Fibroblast of peridontal ligament (primary cell): ENCODE data around the gene BLOC1S5.
A peak's percentile ranks its signal among the peaks of the same experiment; 100 is the strongest.
"Not testable (repeated sequence)": the region's sequence is repeated elsewhere in the genome, so short reads cannot be mapped to it uniquely, and the experiment has no call there.

Source experiments
- DNase-seq: peaks from one replicate; pipeline ENCODE4 v3.0.0-alpha.2; 2010; ENCODE audit errors: extremely low read depth

BLOC1S5 gene

DNA sequence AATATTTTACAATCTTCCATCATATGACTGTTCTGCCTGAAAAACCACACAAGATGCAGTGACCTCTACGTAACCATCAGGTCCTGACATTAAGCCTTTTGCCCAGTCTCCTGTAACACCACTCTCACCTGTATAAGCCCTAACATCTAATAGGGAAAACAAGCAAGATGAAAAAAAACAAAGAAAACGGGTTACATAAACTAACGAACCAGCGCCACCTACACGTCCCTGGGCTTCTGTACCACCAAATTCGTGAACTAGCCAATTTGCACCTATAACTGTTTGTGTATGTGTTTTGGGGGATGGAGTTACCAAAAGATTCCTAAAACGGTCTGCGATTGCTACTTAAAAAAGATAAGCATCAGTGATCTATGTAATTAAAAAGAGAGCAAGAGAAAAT, 70.2 kb downstream of the BLOC1S5 start:
- no peak for DNase-seq

DNA sequence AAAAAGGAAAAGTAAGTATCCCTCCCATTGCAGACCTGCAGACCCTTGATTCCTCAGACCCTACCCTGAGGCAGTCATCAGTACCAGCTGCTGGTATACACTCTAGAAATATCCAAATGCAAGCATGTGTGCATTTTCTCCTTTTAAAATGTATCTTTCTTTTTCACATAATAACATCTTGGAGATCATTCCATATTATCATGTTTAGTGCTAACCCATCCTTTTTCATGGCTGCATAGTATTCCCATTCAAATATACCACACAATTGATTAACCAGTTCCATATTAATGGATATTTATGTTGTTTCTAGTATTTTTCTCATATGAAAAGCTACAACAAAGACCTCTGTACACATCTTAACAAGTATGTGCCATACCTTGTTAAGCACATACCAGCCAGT, 70.8 kb downstream of the BLOC1S5 start:
- DNase-seq, result no peak

DNA sequence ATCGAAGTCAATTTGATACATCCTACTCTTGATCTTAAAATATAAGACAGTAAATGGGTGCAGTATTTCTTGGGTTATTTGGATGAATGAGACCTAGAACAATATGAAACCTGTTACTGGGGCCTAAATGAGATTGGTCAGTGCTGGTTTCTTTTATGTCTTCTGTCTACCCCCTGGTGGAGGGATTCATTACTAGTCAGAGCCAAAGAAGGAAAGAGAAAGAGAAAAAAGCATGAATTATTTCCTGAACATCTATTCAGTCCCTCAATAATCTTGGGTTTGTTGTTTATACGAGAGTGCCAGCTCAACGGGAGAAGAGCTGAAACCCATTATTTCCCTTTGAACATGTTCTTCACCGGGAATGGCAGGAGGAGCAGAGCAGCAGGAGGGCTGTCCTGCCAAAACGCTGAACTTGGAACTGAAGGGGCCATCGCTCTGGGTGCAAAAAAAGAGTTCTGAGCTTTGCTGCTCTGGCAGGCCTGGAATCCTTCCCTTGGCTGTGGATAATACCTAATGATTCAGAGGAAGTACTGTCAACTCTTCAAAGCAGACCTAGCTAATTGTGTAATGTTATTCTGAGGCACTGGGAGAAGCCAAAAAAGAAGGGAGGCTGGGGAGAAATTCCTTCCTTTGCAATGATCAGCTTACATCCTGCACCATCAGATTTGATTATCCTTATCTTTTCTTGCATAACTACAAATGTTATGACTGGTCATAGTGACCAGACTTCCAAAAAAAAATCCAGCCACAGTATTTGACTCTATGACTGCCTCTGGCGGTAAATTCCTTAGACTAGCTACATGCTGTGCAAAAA, 72.0 kb downstream of the BLOC1S5 start:
- peak; percentile 69 for DNase-seq

DNA sequence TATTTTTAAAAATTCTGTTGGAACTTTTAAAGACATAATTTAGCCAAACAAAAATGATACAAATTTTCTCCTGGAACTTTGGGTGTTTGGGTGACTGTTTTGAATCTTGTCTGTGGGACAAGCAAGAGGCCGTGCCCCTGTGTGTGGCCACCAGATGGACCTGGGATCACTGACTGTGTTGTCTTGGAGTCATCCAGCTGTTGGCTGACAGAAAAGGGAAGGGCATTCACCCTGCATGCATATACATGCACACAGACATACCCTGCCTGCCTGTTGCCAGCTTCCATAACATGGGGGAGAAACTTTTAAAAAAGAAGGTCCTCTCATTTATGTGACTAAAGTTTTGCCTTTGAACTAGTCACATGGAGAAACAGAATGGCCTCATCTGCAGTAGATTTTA, 72.7 kb downstream of the BLOC1S5 start:
- no peak for DNase-seq

DNA sequence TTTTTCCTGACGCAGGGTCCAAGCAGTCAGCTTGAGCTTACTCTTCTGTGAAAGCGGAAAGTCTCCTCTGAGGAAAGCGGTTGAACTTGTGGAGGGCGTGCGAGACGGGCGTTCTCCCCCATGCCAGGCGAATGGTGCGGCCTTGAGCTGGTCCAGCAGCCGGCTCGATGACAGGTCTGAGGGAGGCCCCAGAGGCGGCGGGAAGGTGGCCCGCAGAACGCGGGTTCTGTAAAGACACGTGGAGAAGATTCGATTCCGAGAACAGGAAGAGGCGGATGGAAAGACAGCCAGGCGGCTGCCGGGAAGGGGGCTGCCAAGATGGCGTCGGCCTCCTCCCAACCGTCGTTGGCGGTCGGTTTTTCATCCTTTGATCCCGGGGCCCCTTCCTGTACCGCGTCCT, 78.0 kb downstream of the BLOC1S5 start:
- no peak for DNase-seq

DNA sequence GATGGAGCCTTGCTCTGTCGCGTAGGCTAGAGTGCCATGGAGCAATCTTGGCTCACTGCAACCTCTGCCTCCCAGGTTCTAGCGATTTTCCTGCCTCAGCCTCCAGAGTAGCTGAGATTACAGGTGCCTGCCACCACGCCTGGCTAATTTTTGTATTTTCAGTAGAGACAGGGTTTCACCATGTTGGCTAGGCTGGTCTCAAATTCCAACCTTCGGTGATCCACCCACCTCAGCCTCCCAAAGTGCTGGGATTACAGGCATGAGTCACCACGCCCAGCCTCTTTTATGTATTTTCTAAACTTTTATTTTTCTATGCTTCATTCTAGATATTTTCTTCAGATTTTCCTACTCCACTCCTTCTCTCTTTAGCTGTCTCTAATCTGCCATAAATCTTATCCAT, 80.2 kb downstream of the BLOC1S5 start:
- not testable (repeated sequence) for DNase-seq

DNA sequence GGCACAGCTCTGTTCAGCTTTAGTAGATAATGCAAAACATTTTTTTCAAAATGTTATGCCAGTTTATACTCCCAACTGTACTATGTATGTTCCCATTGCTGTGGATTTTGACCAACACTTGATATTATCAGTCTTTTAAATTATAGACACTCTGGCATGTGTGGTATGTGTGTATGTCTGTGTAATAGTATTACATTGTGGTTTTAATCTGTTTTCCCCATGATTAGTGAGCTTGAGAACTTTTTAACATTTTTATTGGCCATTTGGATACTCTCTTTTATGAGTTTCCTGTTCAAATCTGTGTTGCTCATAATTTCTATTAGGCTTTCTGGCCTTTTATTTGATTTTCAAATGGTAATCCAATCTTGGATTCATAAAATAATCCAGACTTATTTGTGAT, 84.4 kb downstream of the BLOC1S5 start:
- DNase-seq, result no peak

DNA sequence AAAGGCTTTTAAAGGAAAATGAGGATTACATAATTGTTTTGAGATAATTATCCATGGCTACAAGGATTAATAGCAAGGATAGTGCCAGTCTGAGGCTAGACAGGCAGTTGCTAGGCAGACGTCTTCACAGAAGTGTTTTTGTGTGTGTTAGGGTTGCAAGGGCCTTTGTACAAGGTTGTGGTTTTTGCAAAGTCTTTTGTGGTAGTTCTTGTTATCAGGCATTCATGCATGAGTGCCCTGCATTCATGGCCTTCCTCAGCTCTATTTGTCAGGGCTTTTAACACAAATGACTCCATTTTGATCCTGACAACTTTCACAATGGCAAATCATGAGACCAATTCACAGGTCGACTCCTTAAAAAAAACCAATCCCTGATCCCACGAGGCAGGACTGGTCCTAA, 85.5 kb downstream of the BLOC1S5 start:
- DNase-seq, result no peak

DNA sequence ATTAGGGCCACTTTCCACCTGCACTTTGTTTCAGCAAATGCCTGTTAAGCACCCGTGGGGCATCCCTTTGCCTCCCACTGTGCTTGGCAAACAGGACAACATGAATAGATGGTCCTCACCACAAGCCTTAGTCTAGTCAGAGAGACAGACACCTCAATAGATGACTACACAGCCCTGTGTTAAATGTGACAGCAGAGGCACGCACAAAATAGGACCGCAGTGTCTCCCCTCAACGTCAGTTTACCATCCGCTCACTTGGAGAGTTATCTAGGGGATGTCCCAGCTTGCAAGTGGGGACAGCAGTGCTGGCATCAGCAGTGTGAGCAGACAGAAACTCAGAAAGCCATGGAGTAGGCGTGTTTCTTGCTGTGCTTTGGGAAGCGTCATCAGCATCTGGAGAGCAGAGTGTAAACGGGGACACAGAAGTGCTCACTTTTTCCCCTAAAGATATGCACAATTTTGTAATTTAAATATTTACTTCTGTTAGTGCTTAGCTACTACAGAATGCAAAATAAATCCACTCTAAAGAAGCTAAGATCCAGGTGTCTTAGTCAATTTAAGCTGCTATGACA, 87.6 kb downstream of the BLOC1S5 start:
- DNase-seq, result no peak

DNA sequence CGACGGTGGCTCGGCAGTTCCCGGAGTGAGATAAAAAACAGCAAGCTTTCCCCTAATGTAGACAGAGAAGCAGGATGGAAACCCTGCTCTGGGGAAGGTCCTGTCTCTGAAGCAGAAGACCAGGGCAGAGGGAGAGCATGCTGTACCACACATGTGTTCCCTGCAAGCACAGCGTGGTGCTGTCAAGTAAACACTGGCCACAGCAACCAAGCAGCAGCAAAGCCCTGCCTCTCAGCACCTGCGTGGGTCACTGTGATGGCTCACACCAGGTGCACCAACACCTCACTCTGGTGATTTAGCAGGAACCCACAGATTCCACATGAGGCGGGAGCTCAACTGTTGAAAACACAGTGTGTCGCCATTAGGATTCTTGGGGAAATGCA, 88.4 kb downstream of the BLOC1S5 start:
- DNase-seq, result no peak

DNA sequence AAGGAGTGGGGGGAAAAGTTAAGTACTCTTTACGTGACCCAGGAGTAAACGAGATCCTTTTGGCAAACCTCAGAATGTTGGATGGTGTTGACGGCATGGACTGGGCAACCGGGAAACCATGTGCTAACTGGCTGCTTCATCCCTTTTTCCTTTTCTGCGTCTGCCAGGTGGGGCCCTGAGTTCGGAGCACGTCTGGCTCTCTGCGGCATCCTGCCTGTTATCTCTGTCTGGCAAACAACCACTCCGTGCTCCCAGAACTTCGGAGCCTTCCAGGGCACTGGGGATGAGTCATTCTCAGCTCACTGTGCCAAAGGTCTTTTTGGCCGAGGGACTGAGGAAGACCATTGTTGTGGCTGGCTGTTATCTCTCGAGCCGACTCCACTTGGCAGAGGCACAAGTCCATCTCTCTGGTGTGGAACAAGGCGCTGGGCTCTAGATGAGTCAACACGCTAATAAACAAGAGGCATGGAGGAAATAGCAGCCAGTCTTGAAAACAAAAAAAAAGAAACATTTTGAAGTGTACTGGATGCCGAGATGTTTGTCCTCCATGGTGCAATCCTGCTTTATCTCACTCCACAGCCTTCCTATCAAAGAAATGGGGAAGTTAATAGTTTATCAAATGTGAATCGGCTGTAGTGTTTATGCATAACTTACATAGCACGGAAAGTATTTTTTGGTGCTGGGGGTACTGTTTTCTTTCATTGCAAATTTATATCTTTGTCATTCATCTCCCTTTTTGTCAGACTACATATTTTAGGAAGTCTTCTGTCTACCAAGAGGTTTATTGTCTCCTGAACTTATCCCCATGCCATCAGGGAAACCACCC, 89.0 kb downstream of the BLOC1S5 start:
- peak; percentile 21 for DNase-seq

DNA sequence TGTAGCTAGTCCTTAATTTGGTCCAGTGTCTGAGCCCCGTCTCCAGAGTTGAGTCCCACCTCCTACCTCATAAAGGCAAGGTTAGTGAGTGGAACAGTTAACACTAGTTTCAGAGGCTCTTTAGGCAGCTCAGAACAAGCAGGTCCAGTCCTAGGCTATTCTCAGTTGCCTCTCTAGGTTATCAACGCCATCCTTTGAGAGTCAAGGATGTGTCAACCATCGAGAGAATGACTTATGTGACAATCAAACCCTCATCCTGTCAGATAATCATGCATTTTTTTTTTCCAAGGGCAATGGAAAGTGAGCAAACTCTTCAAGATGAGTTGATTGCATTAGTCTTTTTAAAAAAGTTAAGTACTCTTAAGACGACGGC, 89.6 kb downstream of the BLOC1S5 start:
- no peak for DNase-seq

DNA sequence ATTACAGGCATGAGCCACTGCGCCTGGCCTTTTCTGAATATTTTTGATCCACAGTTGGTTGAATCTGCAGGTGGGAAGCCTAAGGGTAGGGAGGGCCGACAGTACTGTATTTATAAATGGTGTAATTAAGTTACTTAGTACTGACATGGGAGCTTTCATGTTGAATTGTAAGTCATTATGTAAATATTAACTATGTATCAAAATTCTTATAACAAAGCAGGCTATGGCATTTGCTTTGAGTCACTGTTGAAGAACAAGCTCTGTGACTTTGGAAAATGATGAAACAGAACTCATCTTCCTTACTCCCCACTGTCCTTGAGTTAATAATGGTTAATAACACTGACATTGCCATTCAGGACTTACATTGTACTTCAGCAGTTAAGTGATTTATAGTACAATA, 90.6 kb downstream of the BLOC1S5 start:
- no peak for DNase-seq

DNA sequence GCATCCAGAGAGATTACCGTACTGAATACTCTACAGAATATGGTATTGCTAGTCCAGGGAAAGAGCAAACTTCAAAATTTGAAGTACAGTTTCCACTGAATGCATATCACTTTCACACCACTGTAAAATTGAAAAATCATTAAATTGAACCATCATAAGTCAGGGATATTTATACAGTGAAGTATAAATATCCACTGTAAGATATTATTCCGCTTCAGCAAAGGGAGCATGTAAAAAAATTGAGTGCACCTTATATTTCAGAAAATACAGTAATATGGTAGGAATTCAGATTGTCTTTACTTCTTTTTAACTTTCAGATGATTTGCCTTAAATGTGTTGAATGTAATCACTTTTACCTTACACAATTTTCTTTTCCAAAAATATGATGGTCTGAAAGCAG, 92.7 kb downstream of the BLOC1S5 start:
- no peak for DNase-seq

DNA sequence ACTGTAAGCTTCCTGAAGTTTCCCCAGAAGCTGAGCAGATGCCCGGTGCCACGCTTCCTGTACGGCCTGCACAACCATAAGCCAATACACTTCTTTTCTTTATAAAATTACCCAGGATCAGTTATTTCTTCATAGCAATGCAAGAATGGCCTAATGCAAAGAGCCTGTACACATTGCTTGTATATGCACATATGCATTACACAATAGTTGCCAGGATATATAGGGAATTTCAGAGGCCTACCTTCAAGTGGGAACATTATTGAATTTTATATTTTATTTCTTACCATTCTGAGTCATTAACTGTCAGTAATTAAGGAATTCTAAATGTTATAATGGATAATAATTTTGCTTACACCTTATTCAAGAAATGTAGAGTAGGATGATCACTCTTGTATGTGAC, 93.6 kb downstream of the BLOC1S5 start:
- no peak for DNase-seq
